Measurements from ENCODE around the gene PGAP1.
A peak's percentile ranks its signal among the peaks of the same experiment; 100 is the strongest.

PGAP1 gene

GRCh38 chr2:196967116-196967515, 40.6 kb upstream of the PGAP1 start:
- DNase-seq (ENCODE audit: low read depth): peak; percentile 70
- peak overlapping the region; percentile 50 for H3K4me3 ChIP-seq (ENCODE audit: low read depth, low read length)
- TF ChIP-seq CTCF (conservative IDR thresholded peaks at IDR 0.05; ENCODE audit: low read depth, low read length): no peak

GRCh38 chr2:196966061-196966460, 39.6 kb upstream of the PGAP1 start:
- no peak for DNase-seq (ENCODE audit: low read depth)
- no peak overlapping the region for H3K4me3 ChIP-seq (ENCODE audit: low read depth, low read length)
- no peak for TF ChIP-seq CTCF (conservative IDR thresholded peaks at IDR 0.05; ENCODE audit: low read depth, low read length)

GRCh38 chr2:196965651-196966050, 39.1 kb upstream of the PGAP1 start:
- DNase-seq (ENCODE audit: low read depth): no peak
- TF ChIP-seq CTCF (conservative IDR thresholded peaks at IDR 0.05; ENCODE audit: low read depth, low read length): no peak
- no peak overlapping the region for H3K4me3 ChIP-seq (ENCODE audit: low read depth, low read length)

GRCh38 chr2:196963961-196964360, 37.5 kb upstream of the PGAP1 start:
- no peak for TF ChIP-seq CTCF (conservative IDR thresholded peaks at IDR 0.05; ENCODE audit: low read depth, low read length)
- no peak overlapping the region for H3K4me3 ChIP-seq (ENCODE audit: low read depth, low read length)
- no peak for DNase-seq (ENCODE audit: low read depth)

- TF ChIP-seq CTCF (conservative IDR thresholded peaks at IDR 0.05; ENCODE audit: low read depth, low read length): no peak
- no peak for DNase-seq (ENCODE audit: low read depth)
- no peak overlapping the region for H3K4me3 ChIP-seq (ENCODE audit: low read depth, low read length)
Observed at GRCh38 chr2:196963043-196963442, 36.5 kb upstream of the PGAP1 start.

GRCh38 chr2:196962325-196962724, 35.8 kb upstream of the PGAP1 start:
- TF ChIP-seq CTCF (conservative IDR thresholded peaks at IDR 0.05; ENCODE audit: low read depth, low read length): no peak
- H3K4me3 ChIP-seq (ENCODE audit: low read depth, low read length): no peak overlapping the region
- DNase-seq (ENCODE audit: low read depth): no peak

GRCh38 chr2:196961889-196962288, 35.4 kb upstream of the PGAP1 start:
- no peak for DNase-seq (ENCODE audit: low read depth)
- H3K4me3 ChIP-seq (ENCODE audit: low read depth, low read length): no peak overlapping the region
- no peak for TF ChIP-seq CTCF (conservative IDR thresholded peaks at IDR 0.05; ENCODE audit: low read depth, low read length)

Measured in choroid plexus epithelial cell (primary cell).